T-helper 1 cell treated with Interleukin-12 subunit alpha and Interleukin-12 subunit beta and Interleukin-4 antibody, amounts not matched to agents 30 μg/mL and 1 μg/mL, for 36 hours (primary cell): ENCODE measurements around the gene WDR27.

ENCODE experiments used
- H3K27ac Mint-ChIP-seq: one replicate; pipeline ENCODE4 v1.8.0; 2021; ENCODE audit warnings: mild to moderate bottlenecking, mixed read lengths
- H3K27me3 Mint-ChIP-seq: one replicate; pipeline ENCODE4 v1.8.0; 2021; ENCODE audit warnings: low read depth, mixed read lengths
- H3K36me3 Mint-ChIP-seq: one replicate; pipeline ENCODE4 v1.8.0; 2021; ENCODE audit warnings: low read depth, mixed read lengths
- H3K4me1 Mint-ChIP-seq: one replicate; pipeline ENCODE4 v1.8.0; 2021; ENCODE audit warnings: low read depth, mixed read lengths
- H3K4me3 Mint-ChIP-seq: one replicate; pipeline ENCODE4 v1.8.0; 2021; ENCODE audit warnings: mild to moderate bottlenecking, moderate library complexity, mixed read lengths
- H3K9me3 Mint-ChIP-seq: one replicate; pipeline ENCODE4 v1.8.0; 2021; ENCODE audit warnings: mixed read lengths

WDR27 gene

DNA sequence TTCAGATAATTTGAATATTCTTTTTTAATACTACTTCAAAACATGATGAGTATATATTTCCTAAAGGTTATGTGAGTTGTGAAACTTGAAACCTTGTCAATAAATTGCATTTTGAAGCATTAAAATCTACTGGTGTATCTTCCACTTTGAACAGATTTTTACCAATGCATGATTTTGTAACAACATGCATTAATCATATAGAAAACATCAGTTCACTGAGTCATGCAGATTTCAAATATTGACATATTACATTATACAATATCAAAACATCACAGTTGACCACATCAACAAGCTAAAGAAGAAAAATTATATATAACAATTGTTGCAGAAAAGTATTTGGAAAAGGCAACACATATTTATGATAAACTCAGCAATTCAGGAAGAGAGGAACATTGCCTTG is 158.1 kb downstream of the WDR27 start:
- H3K27ac Mint-ChIP-seq, result no peak overlapping the region
- H3K9me3 Mint-ChIP-seq, result peaks cover 14% of the 10 kb centered on the region
- no peaks in the 10 kb centered on the region for H3K36me3 Mint-ChIP-seq
- H3K27me3 Mint-ChIP-seq, result no peaks in the 10 kb centered on the region
- H3K4me3 Mint-ChIP-seq, result no peak overlapping the region
- no peaks in the 10 kb centered on the region for H3K4me1 Mint-ChIP-seq

DNA sequence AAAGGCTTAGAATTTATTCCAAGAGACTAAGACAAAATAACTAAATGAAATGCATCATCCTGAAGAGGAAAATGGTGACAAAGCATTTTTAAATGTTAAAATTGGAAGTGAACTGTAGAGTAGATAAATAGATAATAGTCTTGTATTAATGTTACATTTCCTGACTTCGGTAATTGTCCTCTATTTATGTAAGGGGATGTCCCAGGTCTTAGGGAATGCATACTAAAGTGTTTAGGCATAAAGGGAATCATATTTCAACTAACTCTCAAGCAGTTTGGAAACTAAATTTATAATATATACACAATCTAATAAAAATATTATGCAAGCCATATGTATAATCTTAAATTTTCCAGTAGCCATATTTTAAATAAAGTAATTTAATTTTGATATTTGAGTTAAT is 159.3 kb downstream of the WDR27 start:
- no peak overlapping the region for H3K4me3 Mint-ChIP-seq
- H3K4me1 Mint-ChIP-seq, result no peaks in the 10 kb centered on the region
- no peaks in the 10 kb centered on the region for H3K36me3 Mint-ChIP-seq

DNA sequence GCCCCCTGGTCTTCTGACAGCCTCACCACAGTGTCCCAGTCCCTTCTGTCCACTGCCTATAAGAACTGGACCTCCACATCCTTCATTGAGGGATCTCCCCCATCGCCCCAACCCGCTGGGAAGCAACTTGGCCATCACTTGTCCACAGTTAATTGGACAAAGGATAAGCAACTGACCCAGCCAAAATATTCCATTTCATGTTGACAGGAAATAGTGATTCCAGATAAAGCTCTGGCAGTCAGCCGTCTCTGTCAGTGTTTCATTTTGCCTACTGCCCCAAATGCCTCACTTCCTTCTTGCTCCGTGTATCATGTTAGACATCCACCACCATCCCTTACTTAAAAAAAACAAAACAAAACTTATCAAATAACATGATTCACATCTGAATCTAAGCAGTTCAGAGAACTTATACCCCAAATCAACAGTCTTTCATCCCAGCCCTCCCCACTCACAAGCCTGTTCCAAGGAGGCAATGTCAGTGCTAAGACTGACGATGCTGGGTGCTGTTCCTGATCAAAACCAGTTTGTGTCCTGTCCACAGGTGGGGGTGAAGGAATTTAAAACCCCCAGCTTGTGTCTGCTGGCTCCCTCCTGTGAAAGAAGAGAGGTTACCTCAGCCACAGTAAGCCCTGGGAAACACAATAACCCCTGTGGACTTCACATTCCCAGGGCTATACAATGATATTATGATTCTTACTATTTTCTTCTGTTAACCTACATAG is 162.5 kb downstream of the WDR27 start:
- no peaks in the 10 kb centered on the region for H3K27me3 Mint-ChIP-seq
- no peaks in the 10 kb centered on the region for H3K4me1 Mint-ChIP-seq
- no peaks in the 10 kb centered on the region for H3K9me3 Mint-ChIP-seq
- no peak overlapping the region for H3K27ac Mint-ChIP-seq
- H3K36me3 Mint-ChIP-seq, result no peaks in the 10 kb centered on the region
- H3K4me3 Mint-ChIP-seq, result no peak overlapping the region

More for the DNA sequence above, 159.3 kb downstream of the WDR27 start:
- Mint-ChIP-seq H3K27ac (no peak overlapping the region), H3K9me3 (peaks cover 9% of the 10 kb centered on the region), H3K27me3 (no peaks in the 10 kb centered on the region)

- Mint-ChIP-seq H3K36me3 (no peaks in the 10 kb centered on the region), H3K27me3 (no peaks in the 10 kb centered on the region), H3K4me1 (no peaks in the 10 kb centered on the region), H3K9me3 (peaks cover 12% of the 10 kb centered on the region), H3K4me3 (no peak overlapping the region), H3K27ac (no peak overlapping the region)
Measured at GRCh38 chr6:169536446-169537170, 165.2 kb downstream of the WDR27 start.

DNA sequence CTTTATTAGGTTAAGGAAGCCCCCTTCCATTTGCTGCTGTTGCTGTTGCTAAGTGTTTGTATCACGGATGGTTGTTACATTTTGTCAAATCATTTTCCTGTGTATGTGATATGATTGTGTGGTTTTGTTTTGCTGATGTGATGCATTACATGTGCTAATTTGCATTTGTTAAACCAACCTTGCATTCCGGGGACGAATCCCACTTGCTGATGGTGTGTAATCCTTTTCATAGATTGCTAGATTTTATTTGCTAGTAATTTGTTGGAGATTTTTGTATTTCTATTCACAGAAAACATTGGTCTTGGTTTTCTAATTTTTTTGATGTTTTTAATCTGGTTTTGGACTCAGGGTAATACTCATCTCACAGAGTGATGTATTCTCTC is 167.8 kb downstream of the WDR27 start:
- no peak overlapping the region for H3K27ac Mint-ChIP-seq
- H3K4me1 Mint-ChIP-seq, result peaks cover 13% of the 10 kb centered on the region

GRCh38 chr6:169533301-169534038 is 168.4 kb downstream of the WDR27 start:
- Mint-ChIP-seq H3K9me3 (peaks cover 12% of the 10 kb centered on the region), H3K27ac (no peak overlapping the region), H3K4me3 (no peak overlapping the region), H3K4me1 (peaks cover 13% of the 10 kb centered on the region), H3K27me3 (no peaks in the 10 kb centered on the region), H3K36me3 (peaks cover 3% of the 10 kb centered on the region)

More for the DNA sequence above, 167.8 kb downstream of the WDR27 start:
- Mint-ChIP-seq H3K36me3 (peaks cover 3% of the 10 kb centered on the region), H3K9me3 (peaks cover 12% of the 10 kb centered on the region), H3K27me3 (no peaks in the 10 kb centered on the region), H3K4me3 (no peak overlapping the region)

GRCh38 chr6:169530752-169531123 is 171.1 kb downstream of the WDR27 start:
- H3K27ac Mint-ChIP-seq, result peak overlapping the region; percentile 70
- peak overlapping the region; percentile 40 for H3K4me3 Mint-ChIP-seq
- peaks cover 13% of the 10 kb centered on the region for H3K4me1 Mint-ChIP-seq
- H3K36me3 Mint-ChIP-seq, result peaks cover 3% of the 10 kb centered on the region
- H3K27me3 Mint-ChIP-seq, result no peaks in the 10 kb centered on the region
- H3K9me3 Mint-ChIP-seq, result peaks cover 12% of the 10 kb centered on the region

- H3K4me3 Mint-ChIP-seq, result peak overlapping the region; percentile 40
- H3K27ac Mint-ChIP-seq, result peak overlapping the region; percentile 70
- peaks cover 3% of the 10 kb centered on the region for H3K36me3 Mint-ChIP-seq
- peaks cover 12% of the 10 kb centered on the region for H3K9me3 Mint-ChIP-seq
- H3K27me3 Mint-ChIP-seq, result no peaks in the 10 kb centered on the region
- H3K4me1 Mint-ChIP-seq, result peaks cover 13% of the 10 kb centered on the region
Measured at GRCh38 chr6:169529931-169530751, 171.7 kb downstream of the WDR27 start.

- Mint-ChIP-seq H3K4me3 (no peak overlapping the region), H3K9me3 (peaks cover 7% of the 10 kb centered on the region), H3K27me3 (no peaks in the 10 kb centered on the region), H3K36me3 (peaks cover 3% of the 10 kb centered on the region), H3K27ac (no peak overlapping the region), H3K4me1 (peaks cover 13% of the 10 kb centered on the region)
Measured at GRCh38 chr6:169528755-169529154, 173.1 kb downstream of the WDR27 start.

DNA sequence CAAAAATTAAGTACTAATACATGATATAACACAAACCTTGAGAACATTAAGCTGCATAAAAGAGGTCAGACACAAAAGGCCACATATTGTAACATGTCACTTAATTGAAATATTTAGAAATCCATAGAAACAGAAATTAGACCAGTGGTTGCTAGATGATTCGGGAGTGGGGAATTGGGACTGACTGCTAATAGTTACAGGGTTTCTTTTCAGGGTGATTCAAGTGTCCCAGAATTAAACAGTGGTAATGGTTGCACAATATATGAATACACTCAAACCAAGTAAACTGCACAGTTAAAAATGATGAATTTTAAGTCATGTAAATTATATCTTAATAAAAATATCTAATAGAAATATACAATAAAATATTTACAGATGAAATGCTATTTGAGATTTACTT is 174.5 kb downstream of the WDR27 start:
- peaks cover 13% of the 10 kb centered on the region for H3K4me1 Mint-ChIP-seq
- no peaks in the 10 kb centered on the region for H3K27me3 Mint-ChIP-seq
- H3K9me3 Mint-ChIP-seq, result no peaks in the 10 kb centered on the region

GRCh38 chr6:169521825-169522224 is 180.0 kb downstream of the WDR27 start:
- Mint-ChIP-seq H3K9me3 (peaks cover 9% of the 10 kb centered on the region), H3K27ac (no peak overlapping the region), H3K4me1 (no peaks in the 10 kb centered on the region), H3K36me3 (no peaks in the 10 kb centered on the region), H3K27me3 (no peaks in the 10 kb centered on the region), H3K4me3 (no peak overlapping the region)

More for the DNA sequence above, 174.5 kb downstream of the WDR27 start:
- H3K36me3 Mint-ChIP-seq, result peaks cover 3% of the 10 kb centered on the region
- H3K27ac Mint-ChIP-seq, result no peak overlapping the region
- H3K4me3 Mint-ChIP-seq, result no peak overlapping the region

DNA sequence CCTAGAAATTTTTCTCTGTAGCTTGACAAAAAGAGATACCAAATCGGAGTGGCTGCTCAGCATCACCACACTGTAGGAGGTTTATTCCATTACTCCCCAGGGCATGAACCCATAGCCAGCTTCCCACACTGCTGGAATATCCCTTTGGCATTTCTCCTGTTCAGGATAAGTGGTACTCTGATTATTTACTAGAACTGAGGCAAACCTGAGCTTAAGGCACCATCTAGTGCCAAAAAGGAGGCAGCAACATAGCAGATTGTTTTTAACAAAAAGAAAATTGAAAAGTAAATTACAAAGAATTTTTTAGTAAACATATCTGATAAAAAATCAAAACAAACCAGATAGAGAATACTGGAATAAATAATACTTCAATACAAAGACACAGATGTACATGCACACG is 181.7 kb downstream of the WDR27 start:
- Mint-ChIP-seq H3K27ac (no peak overlapping the region), H3K9me3 (peaks cover 9% of the 10 kb centered on the region), H3K4me1 (no peaks in the 10 kb centered on the region), H3K4me3 (no peak overlapping the region), H3K36me3 (no peaks in the 10 kb centered on the region), H3K27me3 (no peaks in the 10 kb centered on the region)

DNA sequence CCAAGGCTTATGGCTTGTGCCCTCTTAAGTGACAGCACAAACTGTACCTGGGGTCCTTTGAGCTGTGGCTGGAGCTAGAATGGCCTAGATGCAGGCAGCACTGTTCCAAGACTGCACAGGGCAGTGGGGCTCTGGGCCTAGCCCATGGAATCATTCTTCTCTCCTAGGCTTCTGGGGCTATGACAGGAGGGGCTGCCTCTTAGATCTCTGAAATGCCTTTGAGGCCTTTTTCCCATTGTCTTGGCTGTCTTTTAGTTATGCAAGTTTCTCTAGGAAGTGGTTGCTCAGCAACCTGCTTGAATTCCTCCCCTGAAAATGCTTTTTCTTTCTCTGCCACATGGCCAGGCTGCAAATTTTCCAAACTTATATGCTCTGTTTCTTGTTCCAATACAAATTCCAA is 183.4 kb downstream of the WDR27 start:
- Mint-ChIP-seq H3K9me3 (peaks cover 9% of the 10 kb centered on the region), H3K27me3 (no peaks in the 10 kb centered on the region), H3K4me3 (no peak overlapping the region), H3K27ac (no peak overlapping the region), H3K36me3 (no peaks in the 10 kb centered on the region), H3K4me1 (no peaks in the 10 kb centered on the region)

DNA sequence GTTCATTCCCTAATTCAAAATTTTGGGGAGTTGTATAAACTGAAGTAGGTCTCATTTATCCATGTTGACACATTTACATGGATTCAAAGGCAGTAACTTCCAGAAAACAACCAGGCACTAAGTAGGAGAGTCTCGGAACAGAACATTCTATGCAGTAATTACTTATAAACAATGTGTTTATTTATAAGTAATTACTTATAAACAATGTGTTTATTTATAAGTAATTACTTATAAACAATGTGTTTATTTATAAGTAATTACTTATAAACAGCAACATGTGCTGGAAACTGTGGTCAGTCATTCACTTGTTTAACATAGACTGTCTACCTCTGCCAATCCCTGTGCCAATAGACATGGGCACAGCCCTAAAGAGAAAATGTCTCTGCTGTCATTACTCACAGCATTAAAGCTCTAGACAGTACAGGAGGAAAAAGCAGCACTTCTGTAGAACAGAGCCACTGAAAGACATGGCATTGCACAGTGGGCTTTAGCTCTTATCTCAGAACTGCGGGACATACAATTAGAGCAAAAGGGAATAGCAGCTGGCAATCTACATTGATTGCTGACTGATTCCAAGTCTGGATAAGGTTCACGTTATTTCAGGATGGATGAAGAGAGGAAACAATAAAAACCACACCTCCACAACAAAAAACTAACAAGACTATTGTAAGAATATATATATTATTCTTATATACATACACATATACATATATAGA is 188.2 kb downstream of the WDR27 start:
- no peaks in the 10 kb centered on the region for H3K36me3 Mint-ChIP-seq
- peaks cover 2% of the 10 kb centered on the region for H3K9me3 Mint-ChIP-seq
- H3K27ac Mint-ChIP-seq, result no peak overlapping the region
- no peaks in the 10 kb centered on the region for H3K4me1 Mint-ChIP-seq
- H3K27me3 Mint-ChIP-seq, result no peaks in the 10 kb centered on the region
- H3K4me3 Mint-ChIP-seq, result no peak overlapping the region
